Mucosa of rectum (tissue), 2 donors: ENCODE data around the gene CACNA2D2.
A peak's percentile ranks its signal among the peaks of the same experiment; 100 is the strongest.
"Not testable (repeated sequence)": the region's sequence is repeated elsewhere in the genome, so short reads cannot be mapped to it uniquely, and the experiment has no call there.

ENCODE experiments used
- H3K27ac ChIP-seq, 2 donors: one replicate each; pipeline ENCODE4 v1.7.0; 2013; ENCODE audit warnings: inconsistent platforms in 2 of 2, low read depth in 2 of 2, low read length in 2 of 2
- H3K27me3 ChIP-seq, 2 donors: one replicate each; pipeline ENCODE4 v1.7.0; 2013; ENCODE audit warnings: low read length in 2 of 2; ENCODE audit not compliant: control insufficient read depth in 2 of 2, insufficient read depth in 2 of 2
- H3K36me3 ChIP-seq, 2 donors: one replicate each; pipeline ENCODE4 v1.7.0; 2013; ENCODE audit warnings: low read length in 2 of 2; ENCODE audit not compliant: control insufficient read depth in 2 of 2, insufficient read depth in 2 of 2
- H3K4me1 ChIP-seq, 2 donors: one replicate each; pipeline ENCODE4 v1.7.0; 2013; ENCODE audit warnings: low read length in 2 of 2, mild to moderate bottlenecking in 1 of 2; ENCODE audit not compliant: control insufficient read depth in 2 of 2, insufficient read depth in 2 of 2
- H3K4me3 ChIP-seq, 2 donors: one replicate each; pipeline ENCODE4 v1.7.0; 2013; ENCODE audit warnings: low read length in 2 of 2
- H3K9ac ChIP-seq, 2 donors: one replicate each; pipeline ENCODE4 v1.7.0; 2013; ENCODE audit warnings: low read length in 2 of 2, low read depth in 1 of 2, mild to moderate bottlenecking in 1 of 2
- H3K9me3 ChIP-seq, 2 donors: one replicate each; pipeline ENCODE4 v1.7.0; 2013; ENCODE audit warnings: low read length in 2 of 2; ENCODE audit not compliant: control insufficient read depth in 2 of 2
- donor health status: healthy.
- donor health status: Normal muscosa, but diverticular disease.

The CACNA2D2 gene

GRCh38 chr3:50517721-50518206 lies 14.3 kb upstream of the CACNA2D2 start:
- Histone ChIP-seq H3K36me3 (no peaks in the 10 kb centered on the region), H3K9ac (no peak overlapping the region), H3K27ac (no peak overlapping the region), H3K27me3 (no peaks in the 10 kb centered on the region), H3K9me3 (no peaks in the 10 kb centered on the region), H3K4me1 (peaks cover 4 to 9% of the 10 kb centered on the region in 2 donors), H3K4me3 (no peak overlapping the region)

GRCh38 chr3:50516440-50516871 lies 13.0 kb upstream of the CACNA2D2 start:
- no peaks in the 10 kb centered on the region for H3K27me3 ChIP-seq
- H3K36me3 ChIP-seq = no peaks in the 10 kb centered on the region
- H3K4me1 ChIP-seq = peaks cover 4 to 9% of the 10 kb centered on the region in 2 donors
- H3K9me3 ChIP-seq = no peaks in the 10 kb centered on the region
- no peak overlapping the region for H3K4me3 ChIP-seq
- H3K27ac ChIP-seq = peak overlapping the region in 1 of 2 donors; percentile 1
- H3K9ac ChIP-seq = no peak overlapping the region

- no peaks in the 10 kb centered on the region for H3K9me3 ChIP-seq
- peak overlapping the region in 1 of 2 donors; percentile 13 for H3K4me3 ChIP-seq
- peaks cover 4 to 9% of the 10 kb centered on the region in 2 donors for H3K4me1 ChIP-seq
- no peak overlapping the region for H3K9ac ChIP-seq
- H3K36me3 ChIP-seq = no peaks in the 10 kb centered on the region
- peak overlapping the region in 1 of 2 donors; percentile 1 for H3K27ac ChIP-seq
- H3K27me3 ChIP-seq = no peaks in the 10 kb centered on the region
Observed at GRCh38 chr3:50515565-50516439, 12.4 kb upstream of the CACNA2D2 start.

- not testable (repeated sequence) for H3K27ac ChIP-seq, H3K36me3 ChIP-seq, H3K9ac ChIP-seq, H3K9me3 ChIP-seq, H3K27me3 ChIP-seq, H3K4me1 ChIP-seq, H3K4me3 ChIP-seq
Observed at GRCh38 chr3:50512908-50513307, 9.5 kb upstream of the CACNA2D2 start.

- no peaks in the 10 kb centered on the region for H3K9me3 ChIP-seq
- H3K9ac ChIP-seq = no peak overlapping the region
- H3K27ac ChIP-seq = no peak overlapping the region
- H3K4me1 ChIP-seq = peaks cover 4 to 9% of the 10 kb centered on the region in 2 donors
- no peaks in the 10 kb centered on the region for H3K36me3 ChIP-seq
- H3K27me3 ChIP-seq = peaks cover 0 to 3% of the 10 kb centered on the region in 2 donors
- H3K4me3 ChIP-seq = no peak overlapping the region
Observed at GRCh38 chr3:50512131-50512530, 8.7 kb upstream of the CACNA2D2 start.

GRCh38 chr3:50510325-50510724 lies 6.9 kb upstream of the CACNA2D2 start:
- no peak overlapping the region for H3K27ac ChIP-seq
- no peak overlapping the region for H3K9ac ChIP-seq
- no peak overlapping the region for H3K4me3 ChIP-seq
- H3K27me3 ChIP-seq = peaks cover 0 to 3% of the 10 kb centered on the region in 2 donors
- H3K9me3 ChIP-seq = no peaks in the 10 kb centered on the region
- peaks cover 0 to 3% of the 10 kb centered on the region in 2 donors for H3K4me1 ChIP-seq
- no peaks in the 10 kb centered on the region for H3K36me3 ChIP-seq

- no peak overlapping the region for H3K27ac ChIP-seq
- H3K4me1 ChIP-seq = no peaks in the 10 kb centered on the region
- H3K9ac ChIP-seq = no peak overlapping the region
- H3K36me3 ChIP-seq = no peaks in the 10 kb centered on the region
- H3K9me3 ChIP-seq = no peaks in the 10 kb centered on the region
- H3K4me3 ChIP-seq = no peak overlapping the region
- H3K27me3 ChIP-seq = peaks cover 0 to 3% of the 10 kb centered on the region in 2 donors
Observed at GRCh38 chr3:50509715-50510114, 6.3 kb upstream of the CACNA2D2 start.

- Histone ChIP-seq H3K36me3 (no peaks in the 10 kb centered on the region), H3K27ac (no peak overlapping the region), H3K9ac (no peak overlapping the region), H3K4me1 (no peaks in the 10 kb centered on the region), H3K27me3 (peaks cover 0 to 5% of the 10 kb centered on the region in 2 donors), H3K4me3 (no peak overlapping the region), H3K9me3 (no peaks in the 10 kb centered on the region)
Observed at GRCh38 chr3:50508821-50509220, 5.4 kb upstream of the CACNA2D2 start.

GRCh38 chr3:50506169-50506568 lies 2.7 kb upstream of the CACNA2D2 start:
- Histone ChIP-seq H3K4me1 (peaks cover 6 to 7% of the 10 kb centered on the region in 2 donors), H3K27ac (no peak overlapping the region), H3K27me3 (peaks cover 10 to 11% of the 10 kb centered on the region in 2 donors), H3K9me3 (no peaks in the 10 kb centered on the region), H3K4me3 (no peak overlapping the region), H3K36me3 (no peaks in the 10 kb centered on the region), H3K9ac (no peak overlapping the region)

GRCh38 chr3:50504681-50505080 lies 1.2 kb upstream of the CACNA2D2 start:
- Histone ChIP-seq H3K27ac (no peak overlapping the region), H3K9ac (no peak overlapping the region)

More at GRCh38 chr3:50504681-50505080, 1.2 kb upstream of the CACNA2D2 start:
- H3K36me3 ChIP-seq = no peaks in the 10 kb centered on the region
- no peak overlapping the region for H3K4me3 ChIP-seq
- H3K9me3 ChIP-seq = no peaks in the 10 kb centered on the region
- H3K27me3 ChIP-seq = peaks cover 10 to 13% of the 10 kb centered on the region in 2 donors
- peaks cover 6 to 7% of the 10 kb centered on the region in 2 donors for H3K4me1 ChIP-seq
